WERI-Rb-1 (cell line): Measurements from ENCODE around the gene KDELR1.

Source experiments
- DNase-seq: peaks from one replicate; pipeline ENCODE4 v3.0.0-alpha.2; 2020
- H3K27ac ChIP-seq: fragments of 250-450 bp; sonication (Bioruptor Pico); 2 replicates; pipeline ENCODE4 v1.5.1; 2020; ENCODE audit warnings: mild to moderate bottlenecking, moderate library complexity
- H3K27me3 ChIP-seq: fragments of 250-450 bp; sonication (Bioruptor Pico); 2 replicates; pipeline ENCODE4 v1.5.1; 2021; ENCODE audit warnings: mild to moderate bottlenecking, low read depth, moderate library complexity; ENCODE audit not compliant: insufficient read depth, severe bottlenecking
- H3K36me3 ChIP-seq: fragments of 250-450 bp; sonication (Bioruptor Pico); 2 replicates; pipeline ENCODE4 v1.5.1; 2020; ENCODE audit warnings: mild to moderate bottlenecking, moderate library complexity
- H3K4me3 ChIP-seq: 2 replicates; pipeline ENCODE4 v1.5.1; 2011; ENCODE audit warnings: low read depth, mild to moderate bottlenecking, control low read depth, low read length
- H3K9me3 ChIP-seq: fragments of 250-450 bp; sonication (Bioruptor Pico); 2 replicates; pipeline ENCODE4 v1.5.1; 2021; ENCODE audit warnings: mild to moderate bottlenecking, moderate library complexity; ENCODE audit not compliant: severe bottlenecking
- CTCF ChIP-seq: IDR thresholded peaks from 2 replicates; pipeline ENCODE4 v1.5.1; 2011; ENCODE audit warnings: low read depth, mild to moderate bottlenecking, control low read depth, inconsistent platforms, low read length

Gene KDELR1

DNA sequence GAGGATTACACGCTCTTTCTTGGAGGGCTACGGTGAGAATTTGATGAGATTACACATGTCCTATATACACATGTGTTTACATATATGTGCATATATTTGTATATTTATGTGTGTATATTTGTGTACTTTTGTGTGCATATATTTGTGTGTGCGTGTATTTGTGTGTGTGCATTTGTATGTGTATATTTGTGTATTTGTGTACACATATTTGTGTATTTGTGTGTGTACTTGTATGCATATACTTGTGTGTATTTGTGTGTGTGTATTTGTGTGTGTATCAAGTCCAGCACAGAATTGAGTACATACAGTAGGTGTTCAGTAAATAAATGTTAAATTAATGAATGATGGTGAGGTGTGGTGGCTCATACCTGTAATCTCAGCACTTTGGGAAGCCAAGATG, 29.4 kb downstream of the KDELR1 start:
- Histone ChIP-seq H3K36me3 (no peaks in the 10 kb centered on the region), H3K9me3 (peaks cover 7% of the 10 kb centered on the region), H3K27me3 (no peaks in the 10 kb centered on the region), H3K4me3 (no peak overlapping the region), H3K27ac (no peak overlapping the region)
- TF ChIP-seq CTCF, result no peak
- no peak for DNase-seq

GRCh38 chr19:48359123-48359522, 32.2 kb downstream of the KDELR1 start:
- Histone ChIP-seq H3K36me3 (no peaks in the 10 kb centered on the region), H3K4me3 (no peak overlapping the region), H3K27me3 (no peaks in the 10 kb centered on the region), H3K27ac (no peak overlapping the region), H3K9me3 (peaks cover 1% of the 10 kb centered on the region)
- no peak for DNase-seq
- no peak for TF ChIP-seq CTCF

- DNase-seq, result no peak
- Histone ChIP-seq H3K27me3 (no peaks in the 10 kb centered on the region), H3K9me3 (no peaks in the 10 kb centered on the region), H3K4me3 (no peak overlapping the region), H3K36me3 (no peaks in the 10 kb centered on the region), H3K27ac (no peak overlapping the region)
- TF ChIP-seq CTCF, result no peak
These were observed 35.9 kb downstream of the KDELR1 start for GRCh38 chr19:48355365-48355954.

- Histone ChIP-seq H3K27me3 (no peaks in the 10 kb centered on the region), H3K27ac (no peak overlapping the region), H3K36me3 (no peaks in the 10 kb centered on the region), H3K9me3 (no peaks in the 10 kb centered on the region), H3K4me3 (no peak overlapping the region)
- no peak for DNase-seq
- TF ChIP-seq CTCF, result no peak
These were observed 36.9 kb downstream of the KDELR1 start for GRCh38 chr19:48354332-48354992.

GRCh38 chr19:48353677-48354076, 37.7 kb downstream of the KDELR1 start:
- no peak for DNase-seq
- no peak overlapping the region for H3K27ac ChIP-seq
- H3K9me3 ChIP-seq, result no peaks in the 10 kb centered on the region

More at GRCh38 chr19:48353677-48354076, 37.7 kb downstream of the KDELR1 start:
- H3K4me3 ChIP-seq, result no peak overlapping the region
- no peaks in the 10 kb centered on the region for H3K36me3 ChIP-seq
- no peaks in the 10 kb centered on the region for H3K27me3 ChIP-seq
- no peak for TF ChIP-seq CTCF
